IPS DF 19.7 (cell line): ENCODE measurements around the gene SIPA1L3.

Experiments used
- DNase-seq: peaks from one replicate; pipeline ENCODE4 v3.0.0-alpha.2; 2013; ENCODE audit warnings: low read depth, low spot score

SIPA1L3 gene

GRCh38 chr19:37998801-37999308, 91.8 kb downstream of the SIPA1L3 start:
- no peak for DNase-seq

GRCh38 chr19:37999309-38000213, 92.6 kb downstream of the SIPA1L3 start:
- no peak for DNase-seq

DNA sequence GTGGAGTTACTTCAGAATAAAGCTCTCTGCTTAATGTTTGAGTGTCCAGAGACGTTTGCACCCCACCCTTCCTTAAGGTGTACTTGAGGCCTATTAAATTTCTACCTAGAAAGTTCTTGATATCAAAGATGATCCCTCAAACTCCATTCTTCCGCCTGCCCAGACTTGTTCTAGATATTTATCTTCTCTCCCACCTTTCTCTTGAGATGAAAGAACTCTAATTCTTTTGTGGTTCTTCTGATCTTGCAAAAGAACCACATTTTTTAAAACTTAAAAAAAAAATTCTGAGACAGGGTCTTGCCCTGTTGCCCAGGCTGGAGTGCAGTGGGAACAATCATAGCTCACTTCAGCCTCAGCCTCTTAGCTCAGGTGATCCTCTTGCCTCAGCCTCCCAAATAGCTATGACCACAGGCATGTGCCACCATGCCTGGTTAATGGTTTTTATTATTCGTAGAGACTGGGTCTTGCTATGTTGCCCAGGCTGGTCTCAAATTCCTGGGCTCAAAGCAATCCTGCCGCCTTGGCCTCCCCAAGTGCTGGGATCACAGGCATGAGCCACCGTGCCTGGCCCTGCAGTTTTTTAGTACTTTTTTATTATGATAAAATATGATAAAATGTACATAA, 94.3 kb downstream of the SIPA1L3 start:
- DNase-seq: no peak

- DNase-seq: no peak
These were observed 96.6 kb downstream of the SIPA1L3 start for GRCh38 chr19:38003438-38004185.

GRCh38 chr19:38004186-38004520, 97.1 kb downstream of the SIPA1L3 start:
- no peak for DNase-seq

DNA sequence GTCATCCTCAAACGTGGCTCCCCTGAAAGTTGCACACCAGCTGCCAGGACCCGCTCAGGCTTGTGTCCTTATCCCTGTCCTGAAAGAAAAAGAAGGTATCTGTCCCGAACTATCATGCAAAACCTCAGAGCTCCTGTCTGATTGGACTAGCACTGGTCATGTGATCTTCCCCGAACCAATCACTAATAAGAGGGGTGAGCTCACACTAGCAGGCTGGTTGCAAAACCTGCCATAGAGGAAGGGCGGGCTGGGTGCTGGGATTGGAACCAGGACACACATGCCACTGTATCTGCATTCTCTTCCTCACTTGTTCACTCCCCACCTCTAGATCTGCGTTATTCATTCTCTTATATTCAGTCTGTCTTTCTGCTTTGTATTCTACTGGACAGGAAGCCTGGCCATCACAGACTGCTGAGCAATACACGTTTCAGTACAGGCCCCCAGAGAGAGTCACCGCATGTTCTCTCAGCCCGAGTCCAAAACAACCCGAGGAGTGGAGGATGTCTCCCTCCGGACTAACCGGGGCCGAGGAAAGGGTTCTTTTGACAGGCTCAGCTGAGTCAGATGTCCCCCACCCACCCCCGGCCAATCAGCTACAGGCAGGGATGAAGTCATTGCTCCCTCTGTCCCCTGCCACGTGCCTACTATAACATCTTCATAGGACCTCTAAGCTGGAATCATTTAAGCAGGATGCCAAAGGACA, 97.7 kb downstream of the SIPA1L3 start:
- DNase-seq: peak; percentile 97

GRCh38 chr19:38005224-38005614, 98.2 kb downstream of the SIPA1L3 start:
- no peak for DNase-seq

GRCh38 chr19:38006361-38007045, 99.5 kb downstream of the SIPA1L3 start:
- no peak for DNase-seq

- DNase-seq: no peak
These were observed 102.7 kb downstream of the SIPA1L3 start for GRCh38 chr19:38009650-38010242.

DNA sequence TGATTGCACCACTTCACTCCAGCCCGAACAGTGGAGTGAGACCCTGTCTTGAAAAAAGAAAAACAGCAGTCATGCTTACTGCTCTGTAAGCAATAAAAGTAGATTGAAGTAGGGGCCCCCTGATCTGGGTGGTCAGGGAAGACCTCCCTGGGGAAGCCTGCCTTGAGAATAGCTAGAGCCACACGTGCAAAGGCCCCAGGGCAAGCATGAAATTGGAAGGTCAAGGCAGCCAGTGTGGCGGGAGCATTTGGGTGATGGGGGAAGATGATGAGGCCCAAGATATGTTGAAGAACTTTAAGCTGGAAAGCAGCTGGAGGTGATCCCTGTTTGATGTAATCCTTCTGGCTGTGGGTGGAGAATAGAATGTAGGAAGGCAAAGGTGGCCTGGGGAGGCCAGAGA, 104.4 kb downstream of the SIPA1L3 start:
- DNase-seq: no peak

GRCh38 chr19:38012290-38012689, 105.3 kb downstream of the SIPA1L3 start:
- no peak for DNase-seq

DNA sequence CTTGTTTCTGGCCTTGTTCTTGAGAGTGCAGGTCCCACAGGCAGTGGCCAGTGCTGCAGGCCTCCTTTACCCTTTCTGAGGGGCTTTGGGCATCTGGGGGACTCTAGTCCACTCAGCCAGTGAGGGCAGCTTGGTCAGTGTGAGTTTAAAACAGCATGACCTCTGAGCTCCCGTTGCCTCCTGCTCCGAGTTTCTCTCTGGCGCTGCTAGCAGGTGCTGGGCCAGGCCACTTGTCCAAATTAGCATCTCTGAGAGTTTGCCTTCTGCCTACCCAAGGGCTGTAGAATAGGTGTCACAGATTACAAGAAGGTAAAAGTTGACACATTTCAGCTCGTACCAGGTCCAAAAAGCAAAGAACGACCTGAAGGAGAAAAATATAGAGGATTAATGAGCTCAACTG, 105.9 kb downstream of the SIPA1L3 start:
- DNase-seq: no peak

DNA sequence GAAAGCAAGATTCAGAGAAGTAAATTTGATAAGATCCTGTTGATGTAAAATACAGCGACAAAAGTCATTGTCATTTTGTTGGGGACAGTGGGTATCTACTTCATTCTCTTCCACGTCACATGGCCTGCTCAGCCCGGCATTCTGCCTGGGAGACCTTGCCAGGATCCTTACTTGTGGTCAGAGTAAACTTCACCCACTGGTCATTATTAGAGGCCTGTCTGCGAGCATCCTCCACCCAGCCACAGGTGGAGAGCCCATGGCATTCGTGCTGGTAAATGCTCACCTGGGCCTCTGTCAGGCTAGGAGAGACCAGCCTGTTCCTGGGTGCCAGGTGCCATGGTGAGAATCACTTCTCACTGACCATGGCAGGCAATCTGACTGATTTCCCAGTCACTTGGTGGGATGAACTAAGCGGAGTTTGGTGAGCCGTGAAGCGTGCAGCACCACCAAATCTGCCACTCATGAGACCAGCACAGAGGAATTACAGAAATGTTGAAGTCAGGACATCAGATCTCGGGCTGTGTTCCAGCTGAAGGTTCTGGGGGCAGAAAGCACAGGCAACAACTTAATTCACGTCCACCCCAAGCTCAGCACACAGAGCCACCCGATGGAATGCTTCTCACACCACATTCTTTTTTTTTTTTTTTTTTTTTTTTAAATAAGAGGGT, 107.0 kb downstream of the SIPA1L3 start:
- no peak for DNase-seq

- no peak for DNase-seq
These were observed 108.2 kb downstream of the SIPA1L3 start for GRCh38 chr19:38015216-38015615.

- no peak for DNase-seq
These were observed 108.8 kb downstream of the SIPA1L3 start for GRCh38 chr19:38015761-38016160.

DNA sequence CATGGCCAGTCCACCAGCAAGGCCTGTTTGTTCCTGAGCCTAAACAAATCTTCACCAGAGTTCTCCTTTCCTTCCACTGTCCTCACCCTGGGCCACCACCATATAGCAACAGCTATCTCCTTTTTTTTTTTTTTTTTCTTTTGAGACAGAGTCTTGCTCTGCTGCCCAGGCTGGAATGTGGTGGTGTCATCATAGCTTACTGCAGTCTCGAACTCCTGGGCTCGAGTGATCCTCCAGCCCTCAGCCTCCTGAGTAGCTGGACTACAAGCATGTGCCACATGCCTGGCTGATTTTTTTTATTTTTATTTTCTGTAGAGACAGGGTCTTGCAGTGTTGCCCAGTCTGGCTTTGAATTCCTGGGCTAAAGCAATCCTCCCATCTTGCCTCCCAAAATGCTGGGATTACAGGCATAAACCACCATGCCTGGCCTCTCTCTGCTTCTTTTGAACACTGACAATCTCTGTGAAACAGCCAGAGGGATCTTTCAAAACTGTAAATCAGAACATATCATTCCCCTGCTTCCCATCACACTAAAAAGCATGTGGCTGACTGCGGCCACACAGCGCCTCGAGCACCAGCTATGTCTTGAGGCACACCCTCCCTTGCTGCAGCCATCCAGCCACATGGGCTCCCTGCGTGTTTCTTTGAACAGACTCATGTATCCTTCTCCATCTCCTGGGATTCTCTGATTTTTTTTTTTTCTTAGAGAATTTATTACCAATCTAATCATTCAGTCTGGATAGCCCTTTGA, 110.6 kb downstream of the SIPA1L3 start:
- no peak for DNase-seq

GRCh38 chr19:38018694-38019395, 111.8 kb downstream of the SIPA1L3 start:
- no peak for DNase-seq

GRCh38 chr19:38019396-38019724, 112.4 kb downstream of the SIPA1L3 start:
- no peak for DNase-seq

DNA sequence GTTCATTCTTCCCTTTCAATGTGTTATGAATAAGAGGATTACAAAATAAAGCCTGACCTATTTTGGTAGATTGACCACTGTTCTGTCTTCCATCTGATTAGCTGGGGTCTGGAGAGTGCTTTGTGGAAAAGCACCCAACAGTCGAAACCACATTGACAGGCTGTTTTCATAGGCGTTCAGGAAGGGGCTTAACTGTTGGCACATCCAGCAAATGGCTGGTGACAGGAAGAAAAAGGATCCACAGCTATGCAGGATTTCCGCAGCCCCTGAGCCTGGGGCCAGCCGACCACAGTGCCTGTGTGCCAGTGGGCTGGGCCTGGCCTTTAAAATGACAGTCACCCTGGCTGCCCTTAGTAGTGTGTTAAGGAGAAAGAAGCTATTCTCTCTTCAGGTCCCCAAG, 113.3 kb downstream of the SIPA1L3 start:
- no peak for DNase-seq
